HG03565 (cell line): Measurements from ENCODE around the gene MT1G.
"Not testable (repeated sequence)": the region's sequence is repeated elsewhere in the genome, so short reads cannot be mapped to it uniquely, and the experiment has no call there.

ENCODE experiments used
- ATAC-seq: cut with Tn5 transposase; IDR thresholded peaks from one replicate; pipeline ENCODE4 v1.9.1; 2021; ENCODE audit warnings: mild to moderate bottlenecking, moderate library complexity; ENCODE audit not compliant: unreplicated experiment

Gene MT1G

GRCh38 chr16:56684926-56685590 lies 17.2 kb upstream of the MT1G start:
- ATAC-seq, result no peak

DNA sequence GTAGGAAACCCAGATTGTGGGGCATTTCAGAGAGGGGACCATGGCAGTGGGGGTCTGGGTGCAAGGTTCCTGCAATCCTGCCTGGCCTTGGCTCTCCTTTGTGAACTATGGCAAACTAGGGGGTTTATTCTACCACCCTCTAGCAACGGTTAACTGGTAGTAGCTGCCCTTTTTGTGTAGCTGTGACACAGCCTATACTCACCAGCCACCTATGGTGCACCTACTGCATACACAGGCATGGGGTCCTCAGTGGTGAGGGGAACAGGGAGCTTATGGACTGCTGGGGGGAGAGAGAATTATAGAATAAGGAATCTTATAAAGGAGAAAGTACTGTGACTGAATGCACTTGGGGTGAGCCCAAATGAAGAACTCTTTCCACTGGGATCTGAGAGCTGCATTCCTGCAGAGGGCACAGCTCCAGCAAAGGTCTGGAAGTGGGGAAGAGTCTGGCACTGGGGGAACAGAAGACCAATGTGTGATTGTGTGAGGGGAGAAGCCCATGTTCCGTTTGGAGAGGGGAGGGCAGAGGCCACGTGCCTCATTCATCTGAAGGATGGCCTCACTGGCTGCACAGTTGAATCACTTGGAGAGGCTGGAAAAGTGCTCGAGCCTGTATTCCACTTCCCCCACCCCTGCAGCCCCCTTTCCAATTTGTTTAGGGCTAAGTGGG lies 16.5 kb upstream of the MT1G start:
- ATAC-seq, result no peak

GRCh38 chr16:56683424-56684172 lies 15.7 kb upstream of the MT1G start:
- no peak for ATAC-seq

- ATAC-seq, result no peak
Observed at GRCh38 chr16:56682703-56683397, 15.0 kb upstream of the MT1G start.

- peak; percentile 94 for ATAC-seq
Observed at GRCh38 chr16:56681939-56682702, 14.3 kb upstream of the MT1G start, which contains the start of gene MT1X. Gene MT1X, plus strand, starts transcription at chr16:56682470. Its CDS starts 71 bp downstream, at chr16:56682541.

DNA sequence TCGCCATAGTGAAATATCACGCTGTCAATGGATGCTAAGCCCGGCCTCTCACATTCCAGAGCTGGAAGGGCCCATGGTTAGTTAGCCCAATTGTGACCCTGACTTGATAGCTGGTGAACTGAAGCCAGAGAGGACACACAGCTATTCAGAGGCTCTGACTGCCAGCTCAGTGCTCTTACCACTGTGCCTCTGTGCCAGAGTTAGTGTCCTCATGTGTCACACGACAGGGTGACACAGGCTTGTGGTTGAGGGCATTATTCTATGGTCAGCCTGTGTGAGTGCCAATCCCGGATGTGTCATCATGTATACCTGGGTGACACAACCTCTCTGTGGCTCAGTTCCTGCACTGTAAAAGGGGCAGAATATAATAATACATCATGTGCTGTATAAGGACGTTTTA lies 12.0 kb upstream of the MT1G start:
- no peak for ATAC-seq

DNA sequence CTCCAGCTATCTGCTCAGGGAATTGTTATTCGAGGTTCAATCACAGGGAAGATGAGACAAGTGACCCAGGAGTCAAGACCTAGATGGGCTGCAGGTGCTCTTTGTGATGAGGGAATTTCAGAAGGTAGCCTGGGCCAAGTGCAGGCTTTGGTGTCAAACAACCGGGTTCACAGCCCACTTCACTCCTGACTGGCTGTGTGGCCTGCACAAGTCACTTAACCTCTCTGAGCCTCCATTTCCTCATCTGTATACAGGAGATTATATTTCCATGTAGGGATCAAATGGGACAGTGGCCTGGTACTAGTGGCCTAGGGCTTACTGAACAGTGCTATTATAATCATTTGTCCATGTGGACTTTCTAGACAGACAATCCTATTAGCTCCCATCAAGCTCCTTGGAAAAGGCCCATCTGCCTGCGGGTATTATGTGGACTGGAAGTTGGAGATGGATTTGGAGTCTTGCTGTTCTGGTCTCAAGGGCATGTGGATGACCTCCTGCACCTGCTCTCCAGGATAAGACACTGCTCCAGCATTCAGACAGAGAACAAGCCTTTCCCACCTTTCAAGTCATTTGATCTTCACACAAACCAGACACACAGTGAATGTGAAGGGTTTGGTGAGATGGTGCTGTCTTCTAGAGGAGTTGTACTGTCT lies 11.3 kb upstream of the MT1G start:
- no peak for ATAC-seq

DNA sequence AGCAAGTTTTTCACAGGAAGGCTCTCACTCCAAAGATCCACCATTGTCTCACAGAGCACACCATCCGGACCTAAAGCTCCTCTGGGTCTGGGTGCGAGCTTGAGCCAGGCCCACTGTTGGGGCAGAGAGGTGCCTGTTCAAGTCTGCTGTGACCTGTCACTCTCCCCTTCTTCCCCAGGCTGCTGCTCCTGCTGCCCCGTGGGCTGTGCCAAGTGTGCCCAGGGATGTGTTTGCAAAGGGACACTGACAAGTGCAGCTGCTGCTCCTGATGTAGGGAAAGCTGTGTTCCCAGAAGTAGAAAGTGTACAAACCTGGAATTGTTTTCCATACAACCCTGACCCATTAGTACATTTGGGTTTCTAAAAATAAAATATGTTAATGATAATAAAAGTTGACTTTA lies 9.6 kb upstream of the MT1G start:
- ATAC-seq, result no peak

DNA sequence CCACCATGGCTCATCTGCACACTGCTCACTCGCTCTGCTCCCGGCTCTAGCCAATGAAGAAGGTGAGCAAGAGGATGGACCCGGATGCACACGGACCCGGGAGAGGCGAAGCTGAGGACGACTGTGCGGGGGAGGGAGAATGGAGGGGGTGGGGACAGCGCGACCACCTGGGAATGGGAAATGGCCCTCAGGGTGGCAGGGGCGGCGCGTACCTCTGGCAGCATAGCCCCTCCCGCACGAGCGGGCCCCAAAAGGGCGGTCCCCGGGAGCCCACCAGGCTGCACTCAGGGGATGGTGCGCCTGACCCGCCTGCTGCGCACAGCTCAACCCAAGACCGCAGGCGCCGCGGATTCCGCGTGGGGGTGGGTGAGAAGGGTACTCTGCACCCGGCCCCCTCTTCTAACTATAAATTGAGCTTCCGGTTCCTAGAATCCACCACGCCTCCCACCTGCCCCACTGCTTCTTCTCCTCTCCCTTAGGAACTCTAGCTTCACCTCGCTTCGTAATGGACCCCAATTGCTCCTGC lies 7.9 kb upstream of the MT1G start:
- no peak for ATAC-seq

- ATAC-seq, result not testable (repeated sequence)
Observed at GRCh38 chr16:56674570-56674969, 6.7 kb upstream of the MT1G start.

DNA sequence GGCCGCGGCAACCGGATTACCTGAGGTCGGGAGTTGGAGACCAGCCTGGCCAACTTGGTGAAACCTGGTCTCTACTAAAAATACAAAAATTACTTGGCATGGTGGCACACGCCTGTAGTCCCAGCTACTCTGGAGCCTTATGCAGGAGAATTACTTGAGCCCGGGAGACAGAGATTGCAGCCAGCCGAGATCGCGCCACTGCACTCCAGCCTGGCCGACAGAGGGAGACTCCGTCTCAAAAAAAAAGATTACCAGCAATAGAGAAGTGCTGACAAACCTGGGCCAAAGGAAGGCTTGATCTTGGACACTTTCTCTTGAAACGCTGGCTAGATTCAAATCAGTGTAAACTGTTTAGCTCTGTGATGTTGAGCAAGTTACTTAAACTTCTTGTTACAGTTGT lies 6.1 kb upstream of the MT1G start:
- ATAC-seq, result no peak

DNA sequence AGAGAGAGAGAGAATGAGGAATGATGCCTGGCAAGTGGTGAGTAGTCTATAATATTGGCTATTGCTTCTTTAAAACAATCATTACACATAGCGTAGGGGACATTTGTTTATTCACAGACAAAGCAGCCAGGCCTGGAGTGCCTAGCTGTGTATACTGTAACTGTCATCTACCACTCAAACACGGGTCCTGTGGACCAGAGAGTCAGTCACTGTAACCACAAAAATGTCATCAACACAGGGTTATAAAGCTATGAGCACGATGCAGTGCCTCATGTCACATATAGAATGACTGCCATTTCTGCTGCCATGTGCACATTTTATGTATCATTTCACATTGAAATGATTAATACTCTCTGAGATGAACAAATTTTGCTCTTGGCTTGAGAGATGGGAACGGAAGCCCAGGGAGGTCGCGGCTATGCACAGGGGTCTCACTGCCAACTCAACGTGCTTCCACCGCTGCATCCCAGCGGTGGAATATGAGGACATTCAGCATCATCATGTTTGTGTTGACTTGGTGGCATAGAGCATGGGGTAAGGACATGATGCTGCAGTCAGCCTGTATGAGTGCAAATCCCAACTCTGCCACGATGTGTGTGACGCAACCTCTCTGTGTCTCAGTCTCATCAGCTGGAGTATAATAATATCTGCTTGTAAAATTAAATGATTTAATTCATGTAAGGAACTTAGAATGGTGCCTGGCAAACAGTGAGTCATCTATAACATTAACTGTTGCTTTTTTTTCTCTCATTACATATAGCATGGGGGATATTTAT lies 5.1 kb upstream of the MT1G start:
- no peak for ATAC-seq

DNA sequence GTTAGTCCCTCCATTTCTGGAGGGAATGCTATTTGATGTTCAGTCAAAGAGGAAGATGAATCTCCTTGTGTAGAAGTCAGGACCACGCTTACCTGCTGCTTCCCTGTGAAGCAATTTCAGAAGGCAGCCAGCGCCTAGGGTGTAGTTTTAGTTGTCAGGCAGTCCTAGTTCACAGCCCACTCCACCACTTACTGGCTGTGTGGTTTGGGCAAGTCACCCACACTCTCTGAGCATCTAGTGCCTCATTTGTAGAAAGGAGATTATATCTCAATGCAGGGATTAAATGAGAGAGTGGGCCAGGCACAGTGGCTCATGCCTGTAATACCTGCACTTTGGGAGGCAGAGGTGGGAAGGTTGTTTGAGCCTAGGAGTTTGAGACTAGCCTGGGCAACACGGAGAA lies 4.3 kb upstream of the MT1G start:
- ATAC-seq, result not testable (repeated sequence)

GRCh38 chr16:56671691-56672090 lies 3.8 kb upstream of the MT1G start:
- ATAC-seq, result not testable (repeated sequence)

- no peak for ATAC-seq
Observed at GRCh38 chr16:56670620-56670934, 2.7 kb upstream of the MT1G start.

DNA sequence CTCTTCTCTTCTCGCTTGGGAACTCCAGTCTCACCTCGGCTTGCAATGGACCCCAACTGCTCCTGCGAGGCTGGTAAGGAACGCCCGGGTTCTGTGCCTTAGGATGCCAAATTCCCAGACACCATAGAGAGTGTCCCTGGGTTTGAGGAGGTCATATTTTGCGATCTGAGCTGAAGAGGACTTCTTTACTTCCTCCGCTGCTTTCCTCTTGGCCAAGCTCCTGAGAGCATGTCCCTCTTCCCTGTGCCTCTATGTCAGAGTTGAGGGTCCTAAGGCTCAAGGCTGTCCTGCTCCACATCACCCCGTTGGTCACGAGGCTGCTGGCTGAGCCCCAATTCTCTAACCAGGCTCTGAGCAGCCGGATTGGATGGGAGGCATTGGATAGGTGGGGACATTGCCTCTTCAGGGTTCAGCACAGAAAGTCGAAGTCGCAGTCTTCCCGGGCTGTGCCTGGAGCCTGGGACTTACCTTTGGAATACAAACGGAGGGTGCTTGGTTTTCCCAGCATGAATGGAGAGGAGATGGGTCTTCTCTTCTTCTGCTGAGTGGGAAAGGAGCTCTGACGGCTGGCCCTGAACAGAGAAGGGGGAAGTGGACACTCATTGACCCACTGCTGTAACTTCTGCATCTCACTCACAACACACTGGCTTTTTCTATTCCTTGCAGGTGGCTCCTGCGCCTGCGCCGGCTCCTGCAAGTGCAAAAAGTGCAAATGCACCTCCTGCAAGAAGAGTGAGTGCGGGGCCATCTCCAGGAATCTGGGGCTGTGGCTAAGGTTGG lies 2.2 kb upstream of the MT1G start:
- ATAC-seq, result no peak

DNA sequence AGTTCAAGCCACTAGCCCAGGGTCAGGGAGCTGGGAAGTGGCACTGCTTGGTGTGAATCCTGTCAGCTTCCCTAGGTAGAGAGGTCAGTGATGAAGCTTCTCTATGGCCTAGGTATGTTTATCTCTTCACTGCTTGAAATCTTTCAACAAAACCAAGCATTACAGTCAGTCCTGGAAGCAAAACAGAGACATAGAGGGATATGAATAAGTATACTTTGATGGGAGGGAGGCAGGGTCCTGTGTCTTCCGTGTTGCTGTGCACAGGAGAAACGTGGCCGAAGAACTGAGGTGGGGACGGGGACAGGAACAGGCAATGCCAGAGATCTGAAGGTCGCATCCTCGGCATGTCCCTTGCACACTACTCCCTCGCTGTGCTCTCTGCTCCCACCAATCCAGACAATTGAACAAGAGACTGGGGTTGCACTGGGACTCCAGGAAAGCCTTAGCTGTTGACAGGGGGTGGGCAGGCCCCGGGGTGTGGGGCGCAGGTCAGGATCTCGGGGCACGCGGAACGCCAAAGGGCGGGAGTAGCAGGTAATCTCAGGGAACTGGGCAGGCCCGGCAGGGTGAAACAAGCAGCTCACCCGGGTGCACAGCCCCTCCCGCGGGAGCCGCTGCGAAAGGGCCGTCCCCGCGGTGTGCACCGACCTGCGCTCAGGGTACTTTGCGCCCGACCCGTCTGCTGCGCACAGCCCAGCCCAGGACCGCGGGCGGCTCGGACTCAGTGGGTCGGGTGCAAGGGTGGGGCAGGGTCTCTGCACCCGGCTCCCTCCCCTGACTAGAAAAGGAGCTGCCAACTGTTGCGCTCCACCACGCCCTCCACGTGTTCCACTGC lies 1.4 kb upstream of the MT1G start, which contains the start of gene MT1H:
Gene MT1H (plus strand): TSS at position 810 of the 835 bp plus-strand sequence. CDS start 71 bp downstream, outside the sequence.
- no peak for ATAC-seq
